HEK293T (cell line): Measurements from ENCODE around the gene KCNIP1.

Experiments
- CTCF ChIA-PET: fragments of 350-600 bp; formaldehyde crosslinking; extraction: SDS; loops from one replicate; lab custom pipeline; 2021; ENCODE audit warnings: antibody characterized with exemption, inconsistent platforms; lab: Yijun Ruan, JAX
- POLR2A ChIA-PET: fragments of 350-600 bp; formaldehyde crosslinking; extraction: SDS; loops from one replicate; lab custom pipeline; 2020; ENCODE audit warnings: antibody characterized with exemption, inconsistent platforms; lab: Yijun Ruan, JAX
- DNase-seq: peaks from one replicate; pipeline ENCODE4 v3.0.0; 2012; ENCODE audit warnings: mixed read lengths; ENCODE audit errors: extremely low spot score
- ARNT ChIP-seq: fragments of 450-650 bp; IDR thresholded peaks from 2 replicates; pipeline ENCODE4 v1.6.1; 2017; ENCODE audit warnings: mild to moderate bottlenecking
- BHLHE40 ChIP-seq: fragments of 450-650 bp; IDR thresholded peaks from 2 replicates; pipeline ENCODE4 v1.6.1; 2016; ENCODE audit warnings: mild to moderate bottlenecking, moderate library complexity, borderline replicate concordance
- CTBP1 ChIP-seq: fragments of 450-650 bp; IDR thresholded peaks from 2 replicates; pipeline ENCODE4 v1.6.1; 2016; ENCODE audit warnings: borderline replicate concordance
- ELF4 ChIP-seq: fragments of 450-650 bp; IDR thresholded peaks from 2 replicates; pipeline ENCODE4 v1.6.1; 2017; ENCODE audit warnings: antibody characterized with exemption
- FOXA1 ChIP-seq: fragments of 450-650 bp; IDR thresholded peaks from 2 replicates; pipeline ENCODE4 v1.6.1; 2016; ENCODE audit warnings: mild to moderate bottlenecking
- FOXK2 ChIP-seq: fragments of 450-650 bp; IDR thresholded peaks from 2 replicates; pipeline ENCODE4 v1.6.1; 2016; ENCODE audit warnings: mild to moderate bottlenecking
- FOXM1 ChIP-seq: fragments of 450-650 bp; IDR thresholded peaks from 2 replicates; pipeline ENCODE4 v1.6.1; 2017; ENCODE audit warnings: mild to moderate bottlenecking, borderline replicate concordance
- HDGF ChIP-seq: fragments of 450-650 bp; IDR thresholded peaks from 2 replicates; pipeline ENCODE4 v1.6.1; 2017; ENCODE audit warnings: antibody characterized with exemption, borderline replicate concordance
- L3MBTL2 ChIP-seq: fragments of 450-650 bp; conservative IDR thresholded peaks from 2 replicates; pipeline ENCODE4 v1.6.1; 2016; ENCODE audit warnings: mild to moderate bottlenecking
- LEF1 ChIP-seq: fragments of 450-650 bp; IDR thresholded peaks from 2 replicates; pipeline ENCODE4 v1.6.1; 2017; ENCODE audit warnings: mild to moderate bottlenecking, borderline replicate concordance
- NFRKB ChIP-seq: fragments of 450-650 bp; IDR thresholded peaks from 2 replicates; pipeline ENCODE4 v1.6.1; 2016; ENCODE audit warnings: mild to moderate bottlenecking, moderate library complexity
- SP1 ChIP-seq: fragments of 450-650 bp; IDR thresholded peaks from 2 replicates; pipeline ENCODE4 v1.6.1; 2017
- SUZ12 ChIP-seq: fragments of 450-650 bp; IDR thresholded peaks from 2 replicates; pipeline ENCODE4 v1.6.1; 2016; ENCODE audit warnings: mild to moderate bottlenecking
- TARDBP ChIP-seq: fragments of 450-650 bp; IDR thresholded peaks from 2 replicates; pipeline ENCODE4 v1.6.1; 2016
- ZNF384 ChIP-seq: fragments of 450-650 bp; IDR thresholded peaks from 2 replicates; pipeline ENCODE4 v1.6.1; 2016
- TF ChIP-seq, protein P1 (sequence below): fragments of 450-650 bp; IDR thresholded peaks from 2 replicates; pipeline ENCODE4 v1.6.1; 2016

KCNIP1 gene

GRCh38 chr5:170720984-170721383 is 217.2 kb downstream of the KCNIP1 start:
- no peak for TF ChIP-seq FOXA1
- no peak for TF ChIP-seq SUZ12
- TF ChIP-seq, protein P1, sequence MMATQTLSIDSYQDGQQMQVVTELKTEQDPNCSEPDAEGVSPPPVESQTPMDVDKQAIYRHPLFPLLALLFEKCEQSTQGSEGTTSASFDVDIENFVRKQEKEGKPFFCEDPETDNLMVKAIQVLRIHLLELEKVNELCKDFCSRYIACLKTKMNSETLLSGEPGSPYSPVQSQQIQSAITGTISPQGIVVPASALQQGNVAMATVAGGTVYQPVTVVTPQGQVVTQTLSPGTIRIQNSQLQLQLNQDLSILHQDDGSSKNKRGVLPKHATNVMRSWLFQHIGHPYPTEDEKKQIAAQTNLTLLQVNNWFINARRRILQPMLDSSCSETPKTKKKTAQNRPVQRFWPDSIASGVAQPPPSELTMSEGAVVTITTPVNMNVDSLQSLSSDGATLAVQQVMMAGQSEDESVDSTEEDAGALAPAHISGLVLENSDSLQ, result no peak
- no peak for TF ChIP-seq ARNT
- no peak for TF ChIP-seq HDGF
- TF ChIP-seq CTBP1, result no peak
- TF ChIP-seq BHLHE40, result no peak
- no peak for TF ChIP-seq SP1
- TF ChIP-seq FOXK2, result no peak
- no peak for TF ChIP-seq NFRKB
- TF ChIP-seq ZNF384, result no peak
- TF ChIP-seq FOXM1, result no peak
- TF ChIP-seq LEF1, result no peak
- TF ChIP-seq ELF4, result no peak
- no peak for TF ChIP-seq L3MBTL2
- TF ChIP-seq TARDBP, result no peak
- no peak for DNase-seq
- CTCF ChIA-PET, result interaction anchor here (0.6 to 1.0 kb wide), 2 partner anchors 49 to 82 kb away, joined by 3 to 4 read pairs; no protein-coding TSS in a partner anchor
- POLR2A ChIA-PET, result no interaction called here

GRCh38 chr5:170721681-170722080 is 217.9 kb downstream of the KCNIP1 start:
- ChIA-PET CTCF (no interaction called here), POLR2A (no interaction called here)
- TF ChIP-seq, protein P1, result no peak
- no peak for TF ChIP-seq FOXM1
- no peak for TF ChIP-seq NFRKB
- no peak for TF ChIP-seq CTBP1
- TF ChIP-seq FOXA1, result no peak
- TF ChIP-seq TARDBP, result no peak
- TF ChIP-seq L3MBTL2, result no peak
- TF ChIP-seq SUZ12, result no peak
- no peak for TF ChIP-seq ELF4
- TF ChIP-seq ZNF384, result no peak
- TF ChIP-seq HDGF, result no peak
- TF ChIP-seq FOXK2, result no peak
- no peak for TF ChIP-seq SP1
- TF ChIP-seq ARNT, result no peak
- no peak for TF ChIP-seq BHLHE40
- DNase-seq, result no peak

DNA sequence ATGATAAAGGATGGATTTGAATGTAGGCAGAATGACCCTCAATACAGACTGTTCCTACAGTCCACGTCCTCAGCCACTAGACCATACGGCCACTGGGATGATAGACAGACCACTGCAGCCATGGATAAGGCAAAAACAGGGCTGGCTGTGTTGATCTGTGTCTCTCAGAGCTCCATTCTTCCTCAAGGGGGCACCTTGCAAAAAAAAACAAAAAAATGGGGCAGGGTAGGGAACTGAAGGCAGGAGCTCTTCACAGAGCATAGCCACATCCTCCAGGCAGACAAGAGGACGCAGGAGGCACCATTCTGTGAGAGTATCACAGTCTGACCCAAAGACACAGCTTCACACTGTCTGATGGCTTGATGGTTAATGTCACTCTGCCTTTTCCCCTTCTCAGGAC is 218.5 kb downstream of the KCNIP1 start:
- DNase-seq, result no peak
- POLR2A ChIA-PET, result no interaction called here
- TF ChIP-seq LEF1 (no peak), SUZ12 (no peak), NFRKB (no peak), SP1 (no peak), FOXM1 (no peak), TARDBP (no peak), ZNF384 (no peak), FOXA1 (no peak), BHLHE40 (no peak), FOXK2 (no peak), HDGF (no peak), ARNT (no peak), CTBP1 (no peak)
- TF ChIP-seq, protein P1, result no peak
- CTCF ChIA-PET, result interaction anchor here (0.6 to 1.2 kb wide), 3 partner anchors 23 to 80 kb away, joined by 3 to 4 read pairs (median 3); no protein-coding TSS in a partner anchor

GRCh38 chr5:170731052-170731451 is 227.2 kb downstream of the KCNIP1 start:
- DNase-seq, result no peak
- ChIA-PET CTCF (no interaction called here), POLR2A (no interaction called here)

GRCh38 chr5:170732685-170733084 is 228.9 kb downstream of the KCNIP1 start:
- TF ChIP-seq CTBP1 (no peak), HDGF (no peak), FOXK2 (no peak), BHLHE40 (no peak)
- DNase-seq, result no peak
- CTCF ChIA-PET, result no interaction called here
- POLR2A ChIA-PET, result no interaction called here

More at GRCh38 chr5:170731052-170731451, 227.2 kb downstream of the KCNIP1 start:
- TF ChIP-seq ZNF384 (no peak), FOXM1 (no peak), HDGF (no peak), L3MBTL2 (no peak), CTBP1 (no peak), SUZ12 (no peak), LEF1 (no peak), SP1 (no peak), ARNT (no peak)

DNA sequence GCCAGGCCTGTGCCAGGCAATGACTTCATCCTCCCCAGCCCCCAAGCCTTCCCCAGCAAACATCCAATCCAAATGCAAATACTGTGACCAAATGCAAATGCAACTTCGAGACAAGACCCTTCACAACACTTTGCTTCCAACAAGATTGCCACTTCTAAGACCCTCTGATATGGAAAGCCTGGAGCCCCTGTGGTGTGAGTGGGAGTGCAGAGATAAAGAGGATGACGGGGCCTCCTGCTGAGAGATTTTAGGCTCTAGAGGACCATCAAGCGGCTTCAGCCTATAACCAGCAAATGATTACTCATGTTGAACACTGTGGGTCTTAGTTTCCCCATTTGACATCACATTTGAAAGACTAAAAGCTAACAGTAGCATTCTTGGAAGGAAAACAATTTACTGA is 233.1 kb downstream of the KCNIP1 start:
- ChIA-PET POLR2A (no interaction called here), CTCF (no interaction called here)
- DNase-seq, result no peak
- TF ChIP-seq SUZ12, result no peak
- no peak for TF ChIP-seq ZNF384
- no peak for TF ChIP-seq ELF4
- TF ChIP-seq NFRKB, result no peak
- no peak for TF ChIP-seq BHLHE40
- no peak for TF ChIP-seq FOXA1
- no peak for TF ChIP-seq TARDBP
- no peak for TF ChIP-seq HDGF
- no peak for TF ChIP-seq LEF1
- no peak for TF ChIP-seq FOXK2
- no peak for TF ChIP-seq ARNT
- no peak for TF ChIP-seq FOXM1
- TF ChIP-seq CTBP1, result no peak
- TF ChIP-seq L3MBTL2, result no peak
- TF ChIP-seq, protein P1, result no peak
- no peak for TF ChIP-seq SP1
